T-helper 2 cell treated with Interferon-gamma antibody and Interleukin-4, amounts not matched to agents 5 μg/mL and 100 μg/mL, for 36 hours (primary cell): ENCODE results near the gene HTN3.
"Not testable (repeated sequence)": the region's sequence is repeated elsewhere in the genome, so short reads cannot be mapped to it uniquely, and the experiment has no call there.

Experiments
- DNase-seq: peaks from one replicate; pipeline ENCODE4 v3.0.0; 2021; ENCODE audit warnings: low spot score
- H3K27ac Mint-ChIP-seq: one replicate; pipeline ENCODE4 v1.8.0; 2021; ENCODE audit warnings: mild to moderate bottlenecking, mixed read lengths
- H3K27me3 Mint-ChIP-seq: one replicate; pipeline ENCODE4 v1.8.0; 2021; ENCODE audit warnings: low read depth, mixed read lengths
- H3K36me3 Mint-ChIP-seq: one replicate; pipeline ENCODE4 v1.8.0; 2021; ENCODE audit warnings: low read depth, mixed read lengths
- H3K4me1 Mint-ChIP-seq: one replicate; pipeline ENCODE4 v1.8.0; 2021; ENCODE audit warnings: low read depth, mixed read lengths
- H3K4me3 Mint-ChIP-seq: one replicate; pipeline ENCODE4 v1.8.0; 2022; ENCODE audit warnings: mild to moderate bottlenecking, moderate library complexity, mixed read lengths
- H3K9me3 Mint-ChIP-seq: one replicate; pipeline ENCODE4 v1.8.0; 2021; ENCODE audit warnings: mixed read lengths

HTN3 gene

DNA sequence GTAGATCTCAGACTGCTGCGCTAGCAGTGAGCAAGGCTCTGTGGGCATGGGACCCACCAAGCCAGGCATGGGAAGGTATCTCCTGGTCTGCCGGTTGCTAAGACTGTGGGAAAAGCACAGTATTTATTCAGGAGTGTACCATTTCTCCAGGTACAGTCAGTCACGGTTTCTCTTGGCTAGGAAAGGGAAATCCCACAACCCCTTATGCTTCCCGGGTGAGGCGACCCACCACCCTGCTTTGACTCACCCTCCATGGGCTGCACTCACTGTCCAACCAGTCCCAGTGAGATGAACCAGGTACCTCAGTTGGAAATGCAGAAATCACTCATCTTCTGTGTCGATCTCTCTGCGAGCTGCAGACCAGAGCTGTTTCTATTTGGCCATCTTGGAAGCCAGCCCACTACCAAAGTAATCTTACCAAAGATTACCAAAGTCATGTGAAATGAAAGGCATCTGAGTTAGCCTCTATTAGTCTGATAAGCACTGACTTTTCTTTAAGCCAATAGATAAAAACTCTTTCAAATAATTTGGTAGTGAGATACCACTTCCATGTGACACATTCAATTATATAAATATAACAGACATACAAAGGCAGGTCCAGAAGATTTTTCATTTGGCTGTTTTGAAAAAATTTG lies 13.5 kb downstream of the HTN3 start:
- H3K36me3 Mint-ChIP-seq, result no peaks in the 10 kb centered on the region
- no peaks in the 10 kb centered on the region for H3K4me1 Mint-ChIP-seq
- H3K27me3 Mint-ChIP-seq, result no peaks in the 10 kb centered on the region
- peaks cover 3% of the 10 kb centered on the region for H3K9me3 Mint-ChIP-seq
- H3K27ac Mint-ChIP-seq, result no peak overlapping the region
- DNase-seq, result no peak
- no peak overlapping the region for H3K4me3 Mint-ChIP-seq

DNA sequence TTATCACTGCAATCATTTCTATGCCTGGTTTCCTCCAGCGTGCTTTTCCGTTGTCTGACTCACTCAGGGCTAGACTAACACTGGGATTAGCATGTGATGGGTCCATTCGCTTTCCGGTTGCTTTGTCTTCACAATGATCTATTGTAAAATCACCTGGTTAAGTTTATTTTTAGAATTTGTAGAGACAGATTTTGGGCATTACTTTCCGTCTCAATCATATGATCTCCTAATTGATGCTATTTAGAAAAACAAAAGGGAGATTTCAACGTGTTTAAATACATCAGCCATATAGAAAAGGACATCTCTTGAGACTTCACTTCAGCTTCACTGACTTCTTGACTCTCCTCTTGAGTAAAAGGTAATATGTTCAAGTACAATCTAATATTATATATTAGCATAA lies 21.9 kb downstream of the HTN3 start, which contains the start of gene HTN1:
TSS of gene HTN1 (plus strand) at position 301 of the 400 bp plus-strand sequence. CDS start 2,639 bp downstream, outside the sequence.
- H3K4me3 Mint-ChIP-seq, DNase-seq, H3K9me3 Mint-ChIP-seq, H3K36me3 Mint-ChIP-seq, H3K4me1 Mint-ChIP-seq, H3K27ac Mint-ChIP-seq, H3K27me3 Mint-ChIP-seq: not testable (repeated sequence)

GRCh38 chr4:70056534-70056933 lies 28.3 kb downstream of the HTN3 start:
- H3K4me1 Mint-ChIP-seq, H3K27me3 Mint-ChIP-seq, H3K36me3 Mint-ChIP-seq, H3K9me3 Mint-ChIP-seq, DNase-seq, H3K27ac Mint-ChIP-seq, H3K4me3 Mint-ChIP-seq: not testable (repeated sequence)

DNA sequence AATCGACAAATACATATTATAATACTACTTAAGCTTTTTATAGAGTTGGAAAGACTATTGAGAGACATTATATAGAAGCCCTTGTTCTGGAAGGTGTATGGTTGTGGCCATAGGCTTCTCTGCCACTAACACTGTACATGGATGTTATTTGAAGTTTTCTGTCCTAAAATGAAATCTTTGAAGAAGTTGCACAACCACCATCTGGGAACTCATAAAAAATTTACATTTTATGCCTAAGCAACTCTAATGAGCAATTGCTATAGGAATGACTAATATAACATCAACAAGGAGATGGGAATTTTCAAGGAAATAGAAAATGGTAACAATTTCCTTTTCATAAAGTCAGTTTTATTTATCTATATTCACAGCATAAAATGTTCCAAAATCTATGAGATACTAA lies 29.4 kb downstream of the HTN3 start:
- no peak overlapping the region for H3K4me3 Mint-ChIP-seq
- no peaks in the 10 kb centered on the region for H3K36me3 Mint-ChIP-seq
- H3K9me3 Mint-ChIP-seq, result no peaks in the 10 kb centered on the region
- no peak overlapping the region for H3K27ac Mint-ChIP-seq
- H3K4me1 Mint-ChIP-seq, result no peaks in the 10 kb centered on the region
- no peak for DNase-seq
- H3K27me3 Mint-ChIP-seq, result no peaks in the 10 kb centered on the region

DNA sequence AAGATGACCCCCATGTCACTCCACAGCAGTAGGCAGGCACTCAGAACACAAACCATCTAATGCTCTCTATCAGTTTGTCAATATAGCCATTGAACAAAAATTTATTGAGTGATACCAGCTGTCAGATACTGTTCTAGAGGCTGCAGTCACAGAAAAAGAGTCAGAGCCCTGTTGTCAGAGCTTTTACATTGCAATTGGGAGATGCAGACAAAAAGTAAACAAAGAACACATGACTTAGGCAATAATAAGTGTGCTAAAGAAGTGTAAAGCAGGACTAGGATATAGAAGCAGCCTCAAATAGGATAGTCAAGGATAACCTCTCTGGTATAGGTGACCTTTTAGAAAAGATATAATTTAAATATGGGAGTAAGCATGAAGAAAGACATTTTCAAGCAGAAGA lies 30.9 kb downstream of the HTN3 start:
- Mint-ChIP-seq H3K36me3 (no peaks in the 10 kb centered on the region), H3K27ac (no peak overlapping the region), H3K4me1 (no peaks in the 10 kb centered on the region), H3K27me3 (no peaks in the 10 kb centered on the region), H3K9me3 (no peaks in the 10 kb centered on the region), H3K4me3 (no peak overlapping the region)
- no peak for DNase-seq

- H3K27me3 Mint-ChIP-seq, result no peaks in the 10 kb centered on the region
- no peaks in the 10 kb centered on the region for H3K4me1 Mint-ChIP-seq
- H3K4me3 Mint-ChIP-seq, result no peak overlapping the region
- no peak for DNase-seq
- H3K36me3 Mint-ChIP-seq, result no peaks in the 10 kb centered on the region
- no peak overlapping the region for H3K27ac Mint-ChIP-seq
- no peaks in the 10 kb centered on the region for H3K9me3 Mint-ChIP-seq
These were observed 33.7 kb downstream of the HTN3 start for GRCh38 chr4:70062000-70062399.

GRCh38 chr4:70080205-70080604 lies 51.9 kb downstream of the HTN3 start:
- no peaks in the 10 kb centered on the region for H3K27me3 Mint-ChIP-seq
- H3K9me3 Mint-ChIP-seq, result no peaks in the 10 kb centered on the region
- no peaks in the 10 kb centered on the region for H3K4me1 Mint-ChIP-seq
- no peak overlapping the region for H3K4me3 Mint-ChIP-seq
- no peaks in the 10 kb centered on the region for H3K36me3 Mint-ChIP-seq
- no peak overlapping the region for H3K27ac Mint-ChIP-seq
- DNase-seq, result no peak
